ENCODE results near the gene TOR1AIP2.

TOR1AIP2 gene

GRCh38 chr1:179825206-179825605 lies 52.4 kb downstream of the TOR1AIP2 start:
- DNase-seq, result no peak

DNA sequence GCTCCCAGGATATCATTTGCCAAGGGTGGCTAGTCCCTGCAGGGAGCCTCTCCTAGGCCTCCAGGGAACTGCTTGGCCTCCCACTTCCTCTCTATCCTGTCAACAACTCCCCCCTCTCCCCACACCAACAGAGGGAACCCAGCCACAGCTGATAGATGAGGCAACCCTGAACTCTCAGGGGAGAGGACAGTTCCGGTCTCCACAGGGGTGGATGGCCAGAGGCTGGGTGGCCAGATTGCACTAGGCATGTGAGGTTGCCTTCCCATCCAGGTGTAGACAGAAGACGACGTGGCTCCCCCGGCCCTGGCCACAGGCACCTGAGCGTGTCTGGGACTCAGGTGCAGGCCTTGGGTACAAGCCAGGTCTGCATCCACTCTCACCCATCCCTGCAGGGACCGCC lies 53.3 kb downstream of the TOR1AIP2 start:
- no peak for DNase-seq

DNA sequence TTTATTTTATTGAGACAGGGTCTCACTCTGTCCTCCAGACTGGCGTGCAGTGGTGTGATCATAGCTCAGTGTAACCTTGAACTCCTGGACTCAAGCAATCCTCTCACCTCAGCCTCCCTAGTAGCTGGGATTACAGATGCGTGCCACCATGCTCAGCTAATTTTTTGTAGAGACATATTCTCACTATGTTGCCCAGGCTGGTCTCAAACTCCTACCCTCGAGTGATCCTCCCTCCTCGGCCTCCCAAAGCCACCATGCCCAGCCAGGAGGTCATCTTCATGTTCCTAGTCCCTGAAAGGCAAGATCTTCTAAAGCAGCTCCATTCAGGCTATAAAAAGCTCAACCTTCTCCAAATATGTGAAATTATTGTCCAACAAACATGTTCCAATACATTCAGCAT lies 53.9 kb downstream of the TOR1AIP2 start:
- DNase-seq, result no peak

DNA sequence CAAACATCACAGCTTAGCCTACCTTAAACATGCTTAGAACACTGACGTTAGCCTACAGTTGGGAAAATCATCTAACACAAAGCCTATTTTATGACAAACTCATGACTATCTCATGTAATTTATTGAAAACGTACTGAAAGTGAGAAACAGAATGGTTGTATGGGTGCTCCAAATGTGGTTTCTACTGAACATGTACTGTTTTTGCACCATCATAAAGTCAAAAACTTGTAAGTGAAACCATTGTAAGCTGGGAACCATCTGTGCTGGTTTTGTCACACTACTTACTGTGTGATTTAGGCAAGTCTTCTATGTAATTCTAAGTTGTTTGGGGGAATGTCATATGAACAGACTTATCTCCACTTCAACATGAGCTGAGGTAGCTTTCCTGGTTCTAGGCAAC lies 55.5 kb downstream of the TOR1AIP2 start:
- DNase-seq, result no peak

- no peak for DNase-seq
Measured at GRCh38 chr1:179821524-179821923, 56.1 kb downstream of the TOR1AIP2 start.

DNA sequence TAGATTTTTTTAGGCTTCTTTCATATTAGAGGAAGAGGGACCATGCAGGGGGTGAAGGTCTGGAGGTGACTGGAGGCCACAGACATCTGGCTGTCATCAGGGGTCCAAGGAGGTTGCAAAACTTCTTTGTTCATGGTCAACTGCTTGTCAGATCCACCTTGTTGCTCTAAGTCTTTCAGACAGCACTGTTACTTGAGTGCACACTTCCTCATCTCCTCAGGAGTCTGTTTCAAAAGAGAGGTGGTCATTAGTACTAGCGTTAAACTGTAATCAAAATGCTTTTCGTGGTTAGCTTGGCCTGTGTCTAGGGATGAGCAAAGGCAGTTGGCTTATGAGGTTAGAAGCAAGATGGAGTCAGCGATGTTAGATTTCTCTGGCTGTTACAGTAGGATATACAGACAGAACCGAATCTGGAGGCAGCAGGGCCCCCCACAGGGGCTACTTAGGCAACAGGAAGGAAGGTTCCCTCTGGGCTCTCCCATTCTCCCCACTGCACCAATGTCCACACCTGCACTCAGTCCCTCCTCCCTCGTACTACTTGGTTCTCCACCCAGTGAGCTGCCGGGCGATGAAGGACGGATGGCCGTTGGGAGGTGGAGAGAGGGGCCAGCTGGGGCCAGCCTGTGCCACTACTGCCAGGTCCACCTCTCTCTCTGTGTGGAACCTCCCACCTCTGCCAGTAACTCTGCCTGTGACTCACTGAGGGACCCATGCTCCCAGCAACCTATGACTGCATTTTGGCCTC lies 57.2 kb downstream of the TOR1AIP2 start:
- DNase-seq, result no peak

DNA sequence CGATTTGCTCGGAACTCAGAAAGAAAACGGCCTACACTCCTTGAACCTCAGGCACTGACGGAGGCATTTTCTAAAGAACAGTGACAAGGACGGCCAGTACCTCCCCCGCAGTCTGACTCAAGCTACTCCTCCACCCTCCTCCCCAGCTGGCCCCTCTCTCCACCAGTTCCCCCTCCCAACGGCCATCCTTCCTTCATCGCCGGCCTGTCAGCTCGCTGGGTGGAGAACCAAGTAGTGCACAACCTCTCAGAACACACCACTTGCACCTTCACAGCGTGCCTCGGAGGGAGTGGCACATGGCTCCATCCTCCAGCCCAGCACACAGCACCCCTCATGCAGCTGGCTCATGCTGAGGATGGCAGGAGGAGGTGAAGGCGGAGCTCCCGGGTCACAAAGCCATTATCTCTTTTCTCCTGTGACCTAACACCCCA lies 58.8 kb downstream of the TOR1AIP2 start:
- DNase-seq, result no peak

- no peak for DNase-seq
Measured at GRCh38 chr1:179818260-179818659, 59.3 kb downstream of the TOR1AIP2 start.

- peak; percentile 21 for DNase-seq
Measured at GRCh38 chr1:179817789-179818188, 59.8 kb downstream of the TOR1AIP2 start.

DNA sequence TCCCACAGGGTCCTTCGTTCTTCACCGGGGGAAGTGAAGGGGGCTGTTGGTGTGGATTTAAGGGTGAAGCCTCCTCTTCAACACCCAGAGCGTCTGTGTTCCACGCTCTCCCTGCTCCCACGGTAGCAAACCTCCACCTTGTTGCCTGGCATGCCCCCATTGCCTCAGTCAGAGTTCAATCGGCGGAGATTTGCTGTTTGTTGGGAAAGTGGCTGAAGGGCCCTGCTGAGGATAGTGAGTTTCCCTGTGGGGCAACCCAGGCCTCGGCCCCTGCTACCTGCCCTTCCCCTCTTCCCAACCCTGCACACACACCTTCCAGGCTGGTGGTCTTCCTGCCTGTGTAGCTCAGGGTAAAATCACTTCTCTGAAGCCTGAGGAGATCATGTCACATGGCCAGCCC lies 60.5 kb downstream of the TOR1AIP2 start:
- DNase-seq, result no peak

DNA sequence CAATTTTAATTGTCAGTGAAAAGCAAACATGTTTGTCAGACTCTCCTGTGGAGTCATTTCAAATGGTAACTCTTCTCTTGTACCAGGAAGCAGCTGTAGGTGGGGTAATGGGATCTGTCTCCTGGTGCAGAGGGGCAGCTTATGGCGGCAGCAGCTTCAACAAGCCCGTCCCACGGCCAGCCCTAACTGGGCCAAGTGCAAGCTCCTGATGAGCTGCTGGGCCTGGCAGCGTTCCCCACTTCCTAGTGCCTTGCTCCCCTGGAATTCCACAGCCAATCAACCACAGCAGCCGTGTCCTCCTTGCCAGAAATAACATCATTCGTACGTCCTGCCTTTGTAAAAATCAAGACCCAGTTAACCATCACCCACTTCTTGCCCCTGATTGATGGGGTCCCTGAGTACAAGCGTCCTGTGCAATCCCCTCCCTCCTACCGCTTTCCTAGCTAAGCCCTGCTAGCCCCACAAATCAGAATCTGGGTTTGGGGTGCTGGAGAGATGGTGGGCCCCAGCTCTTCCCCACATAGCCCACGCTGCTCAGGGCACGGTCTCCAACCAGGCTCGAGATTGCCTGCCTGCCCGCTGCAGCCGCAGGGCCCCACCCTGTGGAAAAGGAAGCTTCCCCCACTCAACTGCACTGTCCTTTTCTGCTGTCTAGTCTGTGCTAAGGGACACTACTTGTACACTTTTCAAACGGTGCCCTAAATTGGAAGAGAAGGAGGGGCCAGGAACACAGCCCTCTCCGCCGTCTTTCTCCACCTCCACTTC lies 61.2 kb downstream of the TOR1AIP2 start:
- DNase-seq, result peak; percentile 22

GRCh38 chr1:179815641-179816040 lies 62.0 kb downstream of the TOR1AIP2 start:
- no peak for DNase-seq

GRCh38 chr1:179814546-179814838 lies 63.1 kb downstream of the TOR1AIP2 start:
- DNase-seq, result no peak

GRCh38 chr1:179813626-179814545 lies 63.7 kb downstream of the TOR1AIP2 start:
- no peak for DNase-seq

GRCh38 chr1:179812501-179813292 lies 64.9 kb downstream of the TOR1AIP2 start:
- DNase-seq, result no peak

DNA sequence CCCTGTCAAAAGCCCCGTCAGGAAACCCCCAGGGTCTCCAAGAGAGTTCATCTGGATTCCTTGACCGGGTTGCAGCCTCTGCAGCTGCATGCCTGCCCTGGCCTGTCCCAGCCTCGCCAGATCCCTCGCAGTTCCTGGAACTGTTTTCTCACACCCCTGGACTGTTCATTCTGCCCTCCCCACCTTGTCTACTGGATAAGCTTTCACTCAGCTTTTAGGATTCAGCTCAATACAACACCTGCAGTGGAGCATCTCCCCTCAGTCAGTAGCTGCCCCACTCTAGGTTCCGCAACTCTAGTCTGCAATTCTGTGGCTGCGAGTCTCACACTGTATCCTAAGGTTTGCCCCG lies 67.3 kb downstream of the TOR1AIP2 start:
- no peak for DNase-seq

GRCh38 chr1:179809506-179810366 lies 67.9 kb downstream of the TOR1AIP2 start:
- DNase-seq, result peak; percentile 60

DNA sequence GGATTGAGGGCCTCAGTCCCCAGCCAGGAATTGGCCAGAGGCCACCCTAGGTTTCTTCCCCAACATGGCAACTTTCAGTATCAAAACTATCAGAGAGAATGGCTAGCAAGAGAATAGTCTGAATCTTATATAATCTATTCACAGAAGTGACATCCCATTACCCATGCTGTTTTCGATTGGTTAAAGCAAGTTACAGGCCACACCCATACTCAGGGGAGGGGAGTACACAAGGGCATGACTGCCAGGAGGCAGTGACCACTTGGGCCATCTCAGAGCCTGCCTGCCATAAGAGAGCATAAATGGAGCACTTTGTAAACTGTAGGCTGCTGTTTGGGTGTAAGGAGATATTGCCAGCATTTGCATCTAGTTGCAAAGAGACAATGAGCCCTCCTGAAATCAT lies 69.1 kb downstream of the TOR1AIP2 start:
- no peak for DNase-seq

- peak; percentile 9 for DNase-seq
Measured at GRCh38 chr1:179807691-179808485, 69.7 kb downstream of the TOR1AIP2 start.

- DNase-seq, result no peak
Measured at GRCh38 chr1:179807291-179807690, 70.3 kb downstream of the TOR1AIP2 start.

GRCh38 chr1:179806333-179806732 lies 71.3 kb downstream of the TOR1AIP2 start:
- no peak for DNase-seq

Measured in fibroblast of skin of right quadriceps (primary cell).